Measurements from ENCODE around the gene CDH4.

GRCh38 chr20:61975407-61976129 lies 723.5 kb downstream of the CDH4 start:
- TF ChIP-seq RFX5 (IDR thresholded peaks at IDR 0.05; ENCODE audit: low read depth, low read length), result no peak
- TF ChIP-seq AFF4 (CRISPR knock-in tag; IDR thresholded peaks at IDR 0.05), result no peak
- no peak for TF ChIP-seq CHD4 (IDR thresholded peaks at IDR 0.05; ENCODE audit: borderline replicate concordance, low read length)
- no peak for TF ChIP-seq SIN3A (IDR thresholded peaks at IDR 0.05; ENCODE audit: borderline replicate concordance, low read depth, low read length)
- TF ChIP-seq ZNF614 (CRISPR knock-in tag; IDR thresholded peaks at IDR 0.05; ENCODE audit: borderline replicate concordance), result no peak
- TF ChIP-seq EZH2 (conservative IDR thresholded peaks at IDR 0.05; ENCODE audit: low read depth, low read length), result no peak
- TF ChIP-seq CENPT (CRISPR knock-in tag; IDR thresholded peaks at IDR 0.05; ENCODE audit: low read depth), result no peak

Data from HepG2 (cell line).